HCT116 (cell line): ENCODE measurements around the gene RIC8B. TPM values are rescaled to one million over a fixed set of nuclear protein-coding genes. Genes with fewer than 3 reads are reported as not detected.

Experiments used
- ATAC-seq: fragments of 200-7000 bp; cut with Tn5 transposase; 2 replicates; pipeline ENCODE4 v1.9.1; 2020; ENCODE audit warnings: mild to moderate bottlenecking, moderate library complexity
- BruUV-seq: library from RNA; stranded (reverse); fragments of 400-500 nt; replicated peaks from 2 replicates; lab custom pipeline; 2021; lab: Mats Ljungman, UMichigan
- CTCF ChIA-PET: fragments of 300-600 bp; sonication (Branson Sonifier 250); formaldehyde crosslinking; loops from one replicate; lab custom pipeline; 2021; ENCODE audit warnings: antibody characterized with exemption; lab: Charles Lee
- POLR2A ChIA-PET: fragments of 300-600, 350-600 bp; sonication (Branson Sonifier 250); formaldehyde crosslinking; loops from one replicate; lab custom pipeline; 2021; ENCODE audit warnings: antibody characterized with exemption; lab: Charles Lee
- RAD21 ChIA-PET, 2 experiments: fragments of 300-600 bp; sonication (Branson Sonifier 250); formaldehyde crosslinking; loops; one replicate each; lab custom pipeline; 2023; ENCODE audit warnings: low total read pairs in 2 of 2; ENCODE audit not compliant: uncharacterized antibody in 2 of 2, unreplicated experiment in 2 of 2, low non-redundant PET in 1 of 2; lab: Charles Lee
- DNase-seq: peaks from one replicate; pipeline ENCODE4 v3.0.0-alpha.2; 2010; ENCODE audit warnings: low read depth, low spot score
- H2AFZ ChIP-seq: fragments of 200-600 bp; shearing (Covaris generic), sonication (generic); 2 replicates; pipeline ENCODE4 v1.6.1; 2017; ENCODE audit warnings: low read depth, mixed run types, mixed read lengths, antibody characterized with exemption, low read length; ENCODE audit not compliant: poor library complexity, severe bottlenecking
- H3K27ac ChIP-seq: 2 replicates; pipeline ENCODE4 v1.5.1; 2012; ENCODE audit warnings: low read depth, low read length
- H3K27me3 ChIP-seq: fragments of 200-600 bp; sonication (generic); 2 replicates; pipeline ENCODE4 v1.6.1; 2016; ENCODE audit warnings: mixed run types, low read length, mixed read lengths; ENCODE audit not compliant: insufficient read depth
- H3K36me3 ChIP-seq, 2 experiments: fragments of 200-500 bp in 1 of 2; fragments of 200-600 bp in 1 of 2; sonication (Bioruptor generic) in 1 of 2; sonication (generic) in 1 of 2; 2 replicates each; pipeline versions ENCODE4 v1.5.1 to v1.6.1; 2014 to 2016; ENCODE audit warnings: low read length in 2 of 2, inconsistent platforms in 1 of 2, mixed read lengths in 1 of 2, mixed run types in 1 of 2; ENCODE audit not compliant: insufficient read depth in 2 of 2, control insufficient read depth in 1 of 2
- H3K4me1 ChIP-seq, 2 experiments: fragments of 200-600 bp in 1 of 2; sonication (generic) in 1 of 2; 2 replicates each; pipeline versions ENCODE4 v1.5.1 to v1.6.1; 2012 to 2017; ENCODE audit warnings: low read length in 2 of 2, inconsistent platforms in 1 of 2, mild to moderate bottlenecking in 1 of 2, mixed read lengths in 1 of 2, mixed run types in 1 of 2, moderate library complexity in 1 of 2; ENCODE audit not compliant: insufficient read depth in 2 of 2, control insufficient read depth in 1 of 2
- H3K4me2 ChIP-seq: fragments of 200-600 bp; sonication (generic); 2 replicates; pipeline ENCODE4 v1.6.1; 2017; ENCODE audit warnings: mixed run types, low read length, mixed read lengths
- H3K4me3 ChIP-seq, 2 experiments: fragments of 200-600 bp in 1 of 2; sonication (generic) in 1 of 2; replicated peaks in 1 of 2; 2 replicates each; pipeline ENCODE4 v1.5.1; 2011 to 2016; ENCODE audit warnings: low read length in 2 of 2, control low read depth in 1 of 2, low read depth in 1 of 2, mild to moderate bottlenecking in 1 of 2, mixed read lengths in 1 of 2, mixed run types in 1 of 2
- H3K79me2 ChIP-seq: fragments of 200-600 bp; sonication (generic); 2 replicates; pipeline ENCODE4 v1.6.1; 2017; ENCODE audit warnings: mild to moderate bottlenecking, mixed run types, low read length, moderate library complexity, mixed read lengths; ENCODE audit not compliant: insufficient read depth
- H3K9ac ChIP-seq: fragments of 200-600 bp; sonication (generic); 2 replicates; pipeline ENCODE4 v1.6.1; 2016; ENCODE audit warnings: low read length, mixed read lengths
- H3K9me2 ChIP-seq: fragments of 200-600 bp; sonication (generic), shearing (Covaris generic); 2 replicates; pipeline ENCODE4 v1.6.1; 2017; ENCODE audit warnings: mixed run types, mild to moderate bottlenecking, moderate library complexity; ENCODE audit not compliant: insufficient read depth
- H3K9me3 ChIP-seq, 2 experiments: fragments of 200-500 bp in 1 of 2; fragments of 200-600 bp in 1 of 2; sonication (Bioruptor generic) in 1 of 2; sonication (generic) in 1 of 2; 2 replicates each; pipeline ENCODE4 v1.6.1; 2014 to 2017; ENCODE audit warnings: low read length in 2 of 2, mixed read lengths in 2 of 2, inconsistent platforms in 1 of 2, low read depth in 1 of 2, mild to moderate bottlenecking in 1 of 2, mixed run types in 1 of 2, moderate library complexity in 1 of 2; ENCODE audit not compliant: control insufficient read depth in 1 of 2, insufficient read depth in 1 of 2
- H4K20me1 ChIP-seq: fragments of 200-600 bp; sonication (generic), shearing (Covaris generic); 2 replicates; pipeline ENCODE4 v1.6.1; 2017; ENCODE audit warnings: mixed run types, mild to moderate bottlenecking, moderate library complexity; ENCODE audit not compliant: insufficient read depth
- CBX3 ChIP-seq: IDR thresholded peaks from 2 replicates; pipeline ENCODE4 v1.6.1; 2012; ENCODE audit warnings: low read depth
- ELF1 ChIP-seq: IDR thresholded peaks from 2 replicates; pipeline ENCODE4 v1.6.1; 2012; ENCODE audit warnings: low read depth, borderline replicate concordance
- EZH2phosphoT487 ChIP-seq: fragments of 200-600 bp; IDR thresholded peaks from 2 replicates; pipeline ENCODE4 v1.6.1; 2018; ENCODE audit warnings: antibody characterized with exemption, borderline replicate concordance
- JUND ChIP-seq: IDR thresholded peaks from 2 replicates; pipeline ENCODE4 v1.6.1; 2012
- POLR2A ChIP-seq: IDR thresholded peaks from 2 replicates; pipeline ENCODE4 v1.7.0; 2011; ENCODE audit warnings: borderline replicate concordance; ENCODE audit not compliant: insufficient read depth, insufficient read length; ENCODE audit errors: extremely low read depth
- POLR2AphosphoS5 ChIP-seq: IDR thresholded peaks from 2 replicates; pipeline ENCODE4 v1.6.1; 2011; ENCODE audit warnings: mild to moderate bottlenecking, low read depth, low read length, moderate library complexity
- RAD21 ChIP-seq: IDR thresholded peaks from 2 replicates; pipeline ENCODE4 v1.6.1; 2012; ENCODE audit warnings: low read depth, mild to moderate bottlenecking
- SRF ChIP-seq: IDR thresholded peaks from 2 replicates; pipeline ENCODE4 v1.6.1; 2012; ENCODE audit warnings: low read depth
- YY1 ChIP-seq: IDR thresholded peaks from 2 replicates; pipeline ENCODE4 v1.6.1; 2011; ENCODE audit warnings: low read length, low read depth, moderate library complexity, mild to moderate bottlenecking; ENCODE audit not compliant: insufficient replicate concordance; ENCODE audit errors: extremely low read depth
- ZFX ChIP-seq: fragments of 450-650 bp; IDR thresholded peaks from 2 replicates; pipeline ENCODE4 v1.6.1; 2017
- ZNF274 ChIP-seq: fragments of 200-500 bp; sonication (Bioruptor generic); IDR thresholded peaks from 2 replicates; pipeline ENCODE4 v1.6.1; 2014; ENCODE audit warnings: mild to moderate bottlenecking, low read depth, low read length, inconsistent platforms
- intact Hi-C: fragments of 100-400 bp; cut with micrococcal nuclease; formaldehyde crosslinking; loops from 2 replicates; pipeline ENCODE4 v1.10.0; 2022
- total RNA-seq: library from RNA; stranded (reverse); gene quantifications from one replicate; pipeline ENCODE4 v1.2.1, GENCODE V29; 2021; ENCODE audit not compliant: unreplicated experiment
- TF ChIP-seq, protein P1 (sequence below): IDR thresholded peaks from 2 replicates; pipeline ENCODE4 v1.6.1; 2011; ENCODE audit warnings: mild to moderate bottlenecking, low read length, moderate library complexity; ENCODE audit not compliant: insufficient replicate concordance; ENCODE audit errors: extremely low read depth
- TF ChIP-seq, protein P2 (sequence below), 3 experiments: fragments of 200-600 bp in 1 of 3; sonication (generic) in 1 of 3; IDR thresholded peaks in 2 of 3; conservative IDR thresholded peaks in 1 of 3; 2 replicates each; pipeline ENCODE4 v1.5.1; 2012 to 2017; ENCODE audit warnings: low read depth in 2 of 3, low read length in 2 of 3, antibody characterized with exemption in 1 of 3, borderline replicate concordance in 1 of 3, control low read depth in 1 of 3, mild to moderate bottlenecking in 1 of 3, mixed read lengths in 1 of 3, mixed run types in 1 of 3, moderate library complexity in 1 of 3; ENCODE audit not compliant: insufficient read depth in 1 of 3
- TF ChIP-seq, protein P3 (sequence below): IDR thresholded peaks from 2 replicates; pipeline ENCODE4 v1.6.1; 2012

The RIC8B gene
- total RNA-seq, 1 experiment from 2014 or later: 16.7 TPM

DNA sequence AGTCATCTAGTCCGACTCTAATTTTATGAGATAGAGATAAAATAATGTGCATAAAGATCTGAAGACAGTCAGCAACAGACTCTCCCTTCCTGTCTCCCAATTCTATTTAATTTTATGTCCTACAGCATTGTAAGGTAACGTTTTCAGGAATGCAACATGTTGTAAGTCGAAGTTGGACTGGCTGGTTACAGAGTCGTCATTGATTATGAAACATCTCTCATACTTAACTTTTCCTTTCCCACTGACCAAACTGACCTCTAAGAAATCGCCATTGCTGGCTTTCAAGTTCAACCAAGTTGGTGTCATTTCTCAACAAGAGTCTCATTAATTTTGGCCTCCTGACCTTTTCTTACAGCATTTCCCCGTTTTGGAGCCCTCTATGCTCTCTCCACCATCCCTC, 4.9 kb upstream of the RIC8B start:
- Histone ChIP-seq H3K9ac (no peak overlapping the region), H3K9me2 (no peaks in the 10 kb centered on the region), H3K4me1 (peaks cover 0 to 8% of the 10 kb centered on the region in 2 experiments; a peak in 2 of 4 replicates), H3K27ac (no peak overlapping the region), H3K27me3 (no peaks in the 10 kb centered on the region), H4K20me1 (no peaks in the 10 kb centered on the region), H3K4me3 (no peak overlapping the region), H3K36me3 (no peaks in the 10 kb centered on the region), H3K79me2 (no peaks in the 10 kb centered on the region), H3K9me3 (no peaks in the 10 kb centered on the region), H2AFZ (no peak overlapping the region), H3K4me2 (no peak overlapping the region)
- ChIA-PET POLR2A (no interaction called here), RAD21 (no interaction called here), CTCF (no interaction called here)
- intact Hi-C loops: no loop called here
- no TSS peak for BruUV-seq
- TF ChIP-seq ZNF274 (no peak), ELF1 (no peak), RAD21 (no peak), EZH2phosphoT487 (no peak)
- TF ChIP-seq, protein P1, sequence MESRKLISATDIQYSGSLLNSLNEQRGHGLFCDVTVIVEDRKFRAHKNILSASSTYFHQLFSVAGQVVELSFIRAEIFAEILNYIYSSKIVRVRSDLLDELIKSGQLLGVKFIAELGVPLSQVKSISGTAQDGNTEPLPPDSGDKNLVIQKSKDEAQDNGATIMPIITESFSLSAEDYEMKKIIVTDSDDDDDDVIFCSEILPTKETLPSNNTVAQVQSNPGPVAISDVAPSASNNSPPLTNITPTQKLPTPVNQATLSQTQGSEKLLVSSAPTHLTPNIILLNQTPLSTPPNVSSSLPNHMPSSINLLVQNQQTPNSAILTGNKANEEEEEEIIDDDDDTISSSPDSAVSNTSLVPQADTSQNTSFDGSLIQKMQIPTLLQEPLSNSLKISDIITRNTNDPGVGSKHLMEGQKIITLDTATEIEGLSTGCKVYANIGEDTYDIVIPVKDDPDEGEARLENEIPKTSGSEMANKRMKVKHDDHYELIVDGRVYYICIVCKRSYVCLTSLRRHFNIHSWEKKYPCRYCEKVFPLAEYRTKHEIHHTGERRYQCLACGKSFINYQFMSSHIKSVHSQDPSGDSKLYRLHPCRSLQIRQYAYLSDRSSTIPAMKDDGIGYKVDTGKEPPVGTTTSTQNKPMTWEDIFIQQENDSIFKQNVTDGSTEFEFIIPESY: no peak
- ATAC-seq (no peak), DNase-seq (no peak)

DNA sequence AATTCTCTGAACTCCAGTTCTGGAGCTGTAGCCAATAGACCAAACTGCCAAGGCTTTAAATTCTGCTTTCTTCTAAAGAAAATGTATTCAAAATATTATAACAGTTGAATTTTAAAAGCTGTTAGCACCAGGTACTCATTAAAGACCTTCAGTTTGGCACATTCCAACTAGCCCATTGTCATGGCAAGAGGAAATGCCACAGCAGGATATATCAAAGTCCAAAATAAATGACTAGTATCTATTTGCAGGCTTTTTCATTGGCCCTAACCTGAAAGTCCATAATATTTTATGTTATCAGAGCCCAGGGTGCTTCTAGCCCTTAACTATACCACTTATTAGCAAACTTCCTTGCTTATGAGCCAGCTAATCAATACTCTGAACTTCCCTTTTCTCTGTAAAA, 3.1 kb upstream of the RIC8B start:
- H3K9ac ChIP-seq: no peak overlapping the region
- no peak overlapping the region for H3K4me3 ChIP-seq
- H4K20me1 ChIP-seq: no peaks in the 10 kb centered on the region
- POLR2A ChIA-PET: no interaction called here
- no peaks in the 10 kb centered on the region for H3K27me3 ChIP-seq
- BruUV-seq: no TSS peak
- RAD21 ChIA-PET: no interaction called here
- peaks cover 18% of the 10 kb centered on the region for H3K79me2 ChIP-seq
- no peak overlapping the region for H3K4me2 ChIP-seq
- H3K27ac ChIP-seq: no peak overlapping the region
- no peak for DNase-seq
- H3K4me1 ChIP-seq: peaks cover 2 to 19% of the 10 kb centered on the region in 2 experiments; a peak in 2 of 4 replicates
- intact Hi-C loops: no loop called here
- H3K36me3 ChIP-seq: no peaks in the 10 kb centered on the region
- CTCF ChIA-PET: interaction anchor here (0.5 kb wide), 1 partner anchor 21 kb away, joined by 6 read pairs; no protein-coding TSS in a partner anchor
- no peak overlapping the region for H2AFZ ChIP-seq
- ATAC-seq: no peak
- no peaks in the 10 kb centered on the region for H3K9me3 ChIP-seq
- no peaks in the 10 kb centered on the region for H3K9me2 ChIP-seq
- no peak for TF ChIP-seq CBX3
- TF ChIP-seq, protein P2, sequence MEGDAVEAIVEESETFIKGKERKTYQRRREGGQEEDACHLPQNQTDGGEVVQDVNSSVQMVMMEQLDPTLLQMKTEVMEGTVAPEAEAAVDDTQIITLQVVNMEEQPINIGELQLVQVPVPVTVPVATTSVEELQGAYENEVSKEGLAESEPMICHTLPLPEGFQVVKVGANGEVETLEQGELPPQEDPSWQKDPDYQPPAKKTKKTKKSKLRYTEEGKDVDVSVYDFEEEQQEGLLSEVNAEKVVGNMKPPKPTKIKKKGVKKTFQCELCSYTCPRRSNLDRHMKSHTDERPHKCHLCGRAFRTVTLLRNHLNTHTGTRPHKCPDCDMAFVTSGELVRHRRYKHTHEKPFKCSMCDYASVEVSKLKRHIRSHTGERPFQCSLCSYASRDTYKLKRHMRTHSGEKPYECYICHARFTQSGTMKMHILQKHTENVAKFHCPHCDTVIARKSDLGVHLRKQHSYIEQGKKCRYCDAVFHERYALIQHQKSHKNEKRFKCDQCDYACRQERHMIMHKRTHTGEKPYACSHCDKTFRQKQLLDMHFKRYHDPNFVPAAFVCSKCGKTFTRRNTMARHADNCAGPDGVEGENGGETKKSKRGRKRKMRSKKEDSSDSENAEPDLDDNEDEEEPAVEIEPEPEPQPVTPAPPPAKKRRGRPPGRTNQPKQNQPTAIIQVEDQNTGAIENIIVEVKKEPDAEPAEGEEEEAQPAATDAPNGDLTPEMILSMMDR (IDR thresholded peaks at IDR 0.05 in 2 of 3, conservative IDR thresholded peaks at IDR 0.05 in 1 of 3; ENCODE audit: borderline replicate concordance in 1 of 3, insufficient read depth in 1 of 3, low read depth in 2 of 3, low read length in 2 of 3): no peak
- no peak for TF ChIP-seq POLR2A
- no peak for TF ChIP-seq POLR2AphosphoS5
- no peak for TF ChIP-seq SRF
- TF ChIP-seq, protein P1: no peak
- no peak for TF ChIP-seq ZFX
- TF ChIP-seq EZH2phosphoT487: no peak
- no peak for TF ChIP-seq JUND
- TF ChIP-seq, protein P3, sequence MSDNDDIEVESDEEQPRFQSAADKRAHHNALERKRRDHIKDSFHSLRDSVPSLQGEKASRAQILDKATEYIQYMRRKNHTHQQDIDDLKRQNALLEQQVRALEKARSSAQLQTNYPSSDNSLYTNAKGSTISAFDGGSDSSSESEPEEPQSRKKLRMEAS: no peak
- no peak for TF ChIP-seq YY1
- no peak for TF ChIP-seq RAD21
